Stimulated activated CD4-positive, alpha-beta T cell treated with anti-CD3 and anti-CD28 coated beads, Interleukin-12 subunit alpha, Interleukin-12 subunit beta, amount 100 ng/mL, for 4 hours (primary cell): ENCODE measurements around the gene ERAP2.

Experiments used
- DNase-seq: peaks from one replicate; pipeline ENCODE4 v3.0.0-alpha.2; 2020

The ERAP2 gene

DNA sequence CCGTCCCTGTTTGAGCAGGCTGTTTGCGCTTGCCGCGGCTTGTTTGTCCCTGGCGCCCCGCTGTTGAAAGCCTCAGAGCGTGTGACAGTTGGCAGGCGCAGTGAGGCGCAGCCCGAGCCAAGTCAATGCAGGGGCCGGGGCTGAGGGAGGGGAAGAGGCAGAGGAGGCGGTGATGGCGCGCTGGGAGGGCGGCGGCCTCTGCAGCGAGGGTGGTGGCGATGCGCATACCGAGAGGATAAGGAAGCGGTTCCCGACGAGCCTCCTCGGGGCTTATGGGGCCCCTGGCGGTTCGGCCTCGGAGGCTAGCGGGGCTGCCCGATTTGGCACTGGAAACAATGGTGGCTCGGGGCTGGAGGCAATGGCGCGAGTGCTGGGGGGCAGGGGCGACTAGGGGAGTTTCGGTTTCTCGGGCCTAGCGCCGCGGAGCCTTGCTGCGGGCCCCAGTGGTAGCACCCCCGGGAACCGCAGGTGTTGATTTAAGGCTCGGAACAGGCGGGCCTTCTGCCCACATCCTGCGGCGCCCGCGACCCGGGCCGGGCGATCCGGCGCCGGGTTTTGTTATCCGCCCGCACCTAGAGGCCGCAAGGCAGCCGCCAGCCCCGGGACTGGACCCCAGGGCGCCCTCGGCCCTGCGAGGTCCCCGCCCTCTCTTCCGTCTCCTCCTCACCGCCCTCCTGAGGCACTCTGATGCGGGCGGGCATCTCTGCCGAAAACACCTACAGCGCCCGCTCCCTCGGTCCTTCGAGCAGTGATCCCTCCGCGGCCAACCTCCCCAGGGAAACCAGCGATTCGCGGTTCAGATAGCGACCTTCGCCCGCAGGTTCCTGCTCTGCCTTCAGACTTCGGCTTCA, 58.6 kb downstream of the ERAP2 start:
- peak; percentile 86 for DNase-seq

DNA sequence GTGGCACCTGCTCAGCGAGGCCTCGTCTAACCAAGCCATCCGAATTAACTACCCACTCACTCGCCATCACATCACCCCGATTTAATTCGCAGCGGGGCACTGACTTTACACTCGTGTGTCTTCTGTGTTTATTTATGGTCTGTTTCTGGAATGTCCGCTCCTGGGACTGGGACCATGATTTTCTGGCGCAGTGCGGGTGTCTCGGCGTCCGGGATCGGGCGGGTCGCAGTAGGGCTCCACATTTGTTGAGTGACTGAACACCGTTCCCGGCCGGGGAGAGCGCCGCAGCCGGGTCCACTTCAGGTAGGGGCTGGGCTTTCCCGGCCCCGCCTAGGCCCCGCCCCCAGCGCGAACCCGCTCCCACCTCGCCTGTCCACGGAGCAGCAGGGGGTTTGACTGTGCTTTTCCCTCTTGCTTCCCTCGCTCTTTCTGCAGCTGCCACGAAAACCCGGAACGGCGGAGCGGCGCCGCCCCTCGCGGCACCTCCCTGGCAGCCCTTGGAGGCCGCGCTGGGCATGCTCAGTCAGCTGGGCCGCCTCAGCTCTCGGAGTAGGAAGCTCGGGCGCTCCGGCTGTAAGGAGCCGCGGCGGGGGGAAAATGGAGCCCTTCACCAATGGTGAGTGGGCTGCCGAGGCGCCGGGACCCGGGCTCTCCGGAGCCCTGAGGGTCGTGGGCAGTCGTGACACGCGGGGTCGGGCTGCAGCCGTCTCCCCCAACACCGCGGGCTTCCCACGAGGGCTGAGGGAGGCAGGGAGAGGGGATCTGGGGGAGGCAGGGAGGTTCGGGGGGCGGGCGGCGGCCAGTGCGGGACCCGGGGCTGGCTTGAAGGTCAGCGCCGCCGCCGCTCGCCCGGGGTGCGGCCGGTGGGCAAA, 59.5 kb downstream of the ERAP2 start, which contains the start of gene LNPEP:
TSS of gene LNPEP (plus strand) at position 522 of the 872 bp plus-strand sequence. CDS start at position 598, 76 bp downstream.
- DNase-seq: peak; percentile 92

DNA sequence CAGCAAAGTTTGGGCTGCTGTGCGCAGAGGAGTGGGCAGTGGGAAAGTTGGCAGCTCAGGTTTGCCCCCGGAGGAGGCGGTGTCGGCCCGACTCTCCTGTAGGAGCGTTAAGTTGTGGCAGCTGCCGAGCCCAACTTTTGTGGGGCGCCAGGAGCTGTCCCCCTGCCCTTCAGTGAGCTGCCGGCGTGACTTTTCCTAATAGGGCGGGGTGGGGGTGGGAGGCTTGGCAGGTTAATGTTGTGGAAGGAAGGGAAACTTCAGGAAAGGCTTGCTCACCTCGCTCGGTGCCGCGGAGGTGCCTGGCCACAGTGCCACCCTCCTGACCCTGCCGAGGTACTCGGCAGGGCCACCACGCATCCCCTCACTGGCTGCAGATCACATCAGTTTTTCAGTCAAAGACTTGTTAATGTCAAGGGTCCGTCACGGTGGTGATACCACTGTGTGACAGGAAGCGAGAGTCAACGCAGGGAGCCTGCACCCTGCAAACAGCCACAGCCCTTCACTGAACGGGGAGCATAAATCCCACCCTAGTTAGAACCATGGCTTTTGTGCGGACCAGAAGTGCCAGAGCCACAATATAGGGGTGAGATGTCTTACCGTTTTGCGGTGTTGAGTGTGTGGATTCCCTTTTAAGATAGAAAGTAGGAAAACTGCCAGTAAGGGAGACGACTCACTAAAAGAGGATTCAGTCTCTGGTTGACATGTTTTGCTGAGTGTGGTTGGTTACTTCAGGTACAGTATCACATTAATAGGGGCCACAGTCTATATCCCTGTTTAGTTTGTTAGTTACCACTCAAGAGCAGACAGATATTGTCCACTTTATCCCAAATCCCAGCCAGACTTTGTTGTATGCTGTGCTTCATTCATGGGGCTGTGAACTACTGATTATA, 60.4 kb downstream of the ERAP2 start:
- peak; percentile 41 for DNase-seq

DNA sequence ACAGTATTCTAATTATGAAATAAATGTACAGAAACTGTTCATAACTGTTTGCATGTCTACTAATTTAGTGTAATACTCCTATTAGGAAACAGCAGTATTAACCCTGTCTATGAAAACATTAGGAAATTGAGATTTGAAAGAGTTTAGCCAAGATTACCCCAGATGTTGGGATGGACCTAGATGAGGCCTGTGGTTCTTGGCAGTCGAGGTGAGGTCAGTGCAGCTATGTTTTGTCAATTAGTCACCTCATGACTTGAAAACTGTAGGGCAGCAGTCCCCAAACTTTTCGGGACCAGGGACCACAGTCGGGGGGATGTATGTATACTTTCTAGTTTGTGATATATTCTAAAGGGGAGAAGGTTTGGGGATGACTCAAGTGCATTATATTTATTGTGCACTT, 64.3 kb downstream of the ERAP2 start:
- DNase-seq: no peak

DNA sequence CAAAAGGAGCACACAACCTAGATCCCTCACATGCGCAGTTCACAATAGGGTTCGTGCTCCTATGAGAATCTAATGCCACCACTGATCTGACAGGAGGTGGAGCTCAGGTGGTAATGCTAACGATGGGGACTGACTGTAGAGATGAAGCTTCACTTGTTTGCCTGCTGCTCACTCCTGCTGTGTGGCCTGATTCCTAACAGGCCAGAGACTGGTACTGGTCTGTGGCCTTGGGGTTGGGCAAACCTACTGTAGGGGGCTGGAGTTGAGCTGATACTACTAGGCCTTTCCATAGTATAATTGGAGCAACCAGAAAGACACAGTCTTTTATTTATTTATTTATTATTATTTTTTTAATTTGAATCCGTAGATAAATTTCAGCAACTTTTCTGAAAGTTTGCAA, 64.8 kb downstream of the ERAP2 start:
- DNase-seq: no peak

- no peak for DNase-seq
These were observed 65.8 kb downstream of the ERAP2 start for GRCh38 chr5:96942078-96942477.

GRCh38 chr5:96942911-96943310, 66.6 kb downstream of the ERAP2 start:
- DNase-seq: no peak

- no peak for DNase-seq
These were observed 67.5 kb downstream of the ERAP2 start for GRCh38 chr5:96943799-96944198.

DNA sequence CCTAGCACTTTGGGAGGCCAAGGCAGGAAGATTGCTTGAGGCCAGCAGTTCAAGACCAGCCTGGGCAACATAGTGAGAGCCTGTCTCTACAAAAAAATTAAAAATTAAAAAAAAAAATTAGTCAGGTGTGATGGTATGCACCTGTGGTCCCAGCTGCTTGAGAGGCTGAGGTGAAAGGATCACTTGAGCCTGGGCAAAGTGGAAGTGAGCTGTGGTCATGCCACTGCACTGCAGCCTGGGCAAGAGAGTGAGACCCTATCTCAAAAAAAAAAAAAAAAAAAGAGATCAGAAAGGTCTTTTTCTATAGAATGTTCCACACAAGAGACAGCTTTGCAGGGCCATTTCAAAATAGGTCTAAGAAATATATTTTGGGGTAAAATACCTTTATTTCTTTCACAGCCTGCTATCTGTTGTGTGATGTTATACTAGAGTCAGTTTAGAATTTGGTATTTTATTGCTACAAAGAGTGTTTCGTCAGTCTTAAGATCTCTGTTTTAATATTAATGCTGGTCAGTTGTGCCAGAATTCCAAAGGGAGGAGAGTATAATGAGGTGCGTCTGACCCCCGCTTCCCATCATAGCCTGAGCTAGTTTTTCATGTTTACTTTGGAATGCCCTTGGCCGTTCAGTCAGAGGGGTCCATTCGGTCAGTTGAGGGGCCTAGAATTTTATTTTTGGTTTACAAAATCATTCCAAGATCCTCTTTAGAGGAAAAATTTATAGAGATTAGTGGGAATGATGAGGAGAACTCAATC, 69.0 kb downstream of the ERAP2 start:
- DNase-seq: no peak

DNA sequence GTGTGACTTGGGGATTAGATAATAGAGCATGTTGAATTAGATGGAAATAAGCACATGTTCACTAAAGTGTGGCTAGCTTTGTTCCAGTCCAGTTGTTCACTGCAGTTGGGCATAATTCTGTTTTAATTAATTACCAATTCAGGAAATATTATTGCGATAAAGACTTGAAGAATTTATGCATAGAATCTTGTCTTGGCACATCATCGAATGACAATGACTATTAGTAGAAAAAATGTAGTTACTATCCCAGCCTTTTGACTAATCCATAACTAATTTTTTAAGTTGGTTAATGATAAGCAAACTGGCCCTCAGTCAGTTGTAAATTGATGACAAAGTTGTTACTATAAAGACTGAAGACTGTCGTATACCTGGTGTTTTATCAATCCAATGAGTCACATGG, 70.1 kb downstream of the ERAP2 start:
- DNase-seq: no peak

DNA sequence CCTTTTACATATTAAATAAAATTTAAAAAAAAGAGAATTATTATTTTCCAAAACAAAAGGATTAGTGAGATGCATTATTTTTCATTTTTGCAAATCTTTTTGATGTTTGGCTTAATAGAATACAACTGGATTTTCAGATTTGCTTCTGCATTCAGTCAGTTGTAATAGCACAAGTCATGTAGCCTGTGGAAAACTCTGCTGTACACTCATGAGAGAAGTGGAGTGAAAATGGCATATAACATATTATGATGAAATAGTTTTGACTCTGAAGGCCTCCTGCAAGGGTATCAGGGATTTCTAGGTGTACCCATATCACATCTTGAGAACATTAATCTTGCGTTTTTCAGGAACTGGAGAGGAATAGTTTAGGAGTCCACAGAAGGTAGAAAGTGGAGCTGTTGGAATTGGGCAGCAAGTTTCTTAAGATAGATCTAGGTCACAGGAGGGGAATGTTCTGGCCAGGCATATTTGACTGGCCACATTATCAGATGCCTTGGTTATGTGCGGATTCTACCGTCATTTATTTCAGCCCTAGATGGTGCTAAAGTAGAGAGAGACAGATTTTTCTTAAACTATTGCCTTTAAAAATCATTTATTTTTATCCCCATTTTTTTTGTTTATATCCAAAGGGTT, 75.9 kb downstream of the ERAP2 start:
- no peak for DNase-seq

DNA sequence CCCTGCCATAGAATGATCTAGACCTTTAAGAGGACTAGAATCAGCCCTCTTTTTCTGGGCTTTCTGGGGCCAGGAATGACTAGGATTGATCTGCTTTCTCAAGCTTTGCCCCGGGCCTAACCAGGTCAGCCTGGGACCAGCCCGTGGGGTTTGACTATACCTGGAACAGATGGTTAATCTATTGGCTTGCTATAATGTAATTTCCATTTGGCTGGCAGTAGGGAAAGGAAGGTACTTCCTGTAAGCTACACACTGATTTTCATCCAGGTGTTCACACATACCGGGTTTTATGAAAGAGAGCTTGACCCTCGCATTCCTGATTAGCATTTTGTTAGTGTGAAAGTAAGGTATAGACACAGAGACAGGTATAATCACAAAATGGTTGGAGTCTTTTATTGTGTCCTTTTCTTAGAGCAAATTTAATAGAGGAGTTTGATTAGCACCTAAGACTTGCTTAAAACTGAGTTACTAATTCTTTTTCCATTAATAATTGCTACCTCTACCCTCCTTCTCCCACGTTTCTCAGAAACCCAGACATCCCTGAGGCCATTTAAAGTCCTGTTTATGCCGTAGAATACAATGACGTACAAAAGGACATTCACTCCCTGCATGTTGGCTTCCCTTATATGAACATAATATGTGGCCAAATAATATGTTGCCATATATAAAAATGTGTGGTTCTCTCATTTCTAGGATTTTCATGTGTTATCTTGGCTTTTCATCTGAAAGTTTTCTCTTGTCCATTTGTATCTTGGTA, 76.9 kb downstream of the ERAP2 start:
- no peak for DNase-seq

GRCh38 chr5:96957254-96958049, 81.2 kb downstream of the ERAP2 start:
- peak; percentile 11 for DNase-seq

GRCh38 chr5:96958977-96959376, 82.7 kb downstream of the ERAP2 start:
- DNase-seq: no peak

DNA sequence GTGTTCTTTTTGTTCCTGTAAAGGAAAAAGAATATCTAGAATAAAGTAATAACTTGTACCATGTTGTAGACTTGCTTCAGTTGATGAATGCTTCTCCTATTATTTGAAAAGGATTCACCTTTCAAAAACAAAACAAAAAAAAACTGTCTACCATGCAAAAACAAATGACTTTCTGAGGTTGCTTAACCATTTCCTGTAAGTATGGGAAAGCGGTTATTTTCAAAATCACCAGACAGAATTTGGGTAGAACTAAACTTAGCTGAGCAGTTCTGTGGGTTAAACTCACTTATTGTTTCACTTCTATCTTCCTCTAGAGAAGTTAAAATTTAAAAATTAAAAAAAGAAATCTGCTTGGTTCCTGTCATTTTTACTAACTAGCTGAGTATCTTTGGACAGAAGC, 84.8 kb downstream of the ERAP2 start:
- no peak for DNase-seq

DNA sequence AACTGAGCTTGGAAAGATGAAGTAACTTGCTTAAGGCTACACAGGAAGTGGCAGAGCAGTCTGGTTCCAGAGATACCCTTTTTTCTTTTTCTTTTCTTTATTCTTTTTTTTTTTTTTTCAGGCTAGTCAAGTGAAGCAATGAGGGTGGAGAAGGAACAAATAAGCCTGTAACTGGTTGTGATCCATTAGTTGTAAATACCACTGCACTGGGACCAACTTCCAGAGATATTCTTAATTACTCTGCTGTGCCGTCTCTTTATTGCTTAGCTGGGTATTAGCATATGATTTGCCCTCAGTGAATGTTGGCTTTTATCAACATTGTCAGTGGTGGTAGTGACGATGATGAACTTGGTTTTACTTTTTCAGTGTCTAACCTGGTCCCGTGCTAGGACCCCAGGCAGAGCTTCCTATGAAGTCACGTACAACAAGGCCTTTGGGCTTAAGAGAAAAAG, 86.3 kb downstream of the ERAP2 start:
- DNase-seq: no peak

DNA sequence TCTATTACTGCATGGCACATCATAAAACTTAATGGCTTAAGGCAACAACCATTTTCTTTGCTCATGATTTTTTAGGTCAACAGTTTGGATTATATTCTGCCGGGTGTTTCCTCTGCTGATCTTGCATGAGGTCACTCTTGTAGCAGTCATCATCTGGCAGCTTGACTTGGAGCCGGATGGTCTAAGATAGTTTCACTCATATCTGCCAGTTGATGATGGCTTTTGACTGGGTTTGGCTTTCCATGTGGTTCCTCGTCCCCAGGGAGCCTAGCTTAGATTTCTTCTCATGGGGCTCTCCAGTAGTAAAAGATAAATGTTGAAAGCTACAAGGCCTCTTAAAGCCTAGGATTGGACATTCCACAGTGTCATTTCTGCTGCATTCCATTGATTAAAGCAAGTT, 87.0 kb downstream of the ERAP2 start:
- DNase-seq: no peak

- DNase-seq: no peak
These were observed 90.5 kb downstream of the ERAP2 start for GRCh38 chr5:96966801-96967200.

DNA sequence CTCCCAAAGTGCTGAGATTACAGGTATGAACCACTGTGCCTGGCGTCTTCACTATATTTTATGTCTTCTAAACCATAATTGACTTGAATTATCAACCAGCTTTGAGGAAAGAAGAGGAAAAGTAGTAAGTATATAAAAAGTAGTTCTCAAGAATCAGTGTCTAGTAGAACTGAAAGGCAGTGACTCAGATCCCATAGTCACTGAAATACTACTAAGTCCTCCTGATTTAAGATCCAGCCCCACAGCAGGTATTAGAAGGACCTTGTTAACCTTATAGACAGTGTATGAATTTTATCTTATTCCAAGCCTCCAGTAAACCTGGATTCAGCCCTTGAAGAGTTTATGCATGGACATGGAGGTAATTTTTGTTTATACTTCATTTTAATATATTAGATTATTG, 91.1 kb downstream of the ERAP2 start:
- DNase-seq: no peak

DNA sequence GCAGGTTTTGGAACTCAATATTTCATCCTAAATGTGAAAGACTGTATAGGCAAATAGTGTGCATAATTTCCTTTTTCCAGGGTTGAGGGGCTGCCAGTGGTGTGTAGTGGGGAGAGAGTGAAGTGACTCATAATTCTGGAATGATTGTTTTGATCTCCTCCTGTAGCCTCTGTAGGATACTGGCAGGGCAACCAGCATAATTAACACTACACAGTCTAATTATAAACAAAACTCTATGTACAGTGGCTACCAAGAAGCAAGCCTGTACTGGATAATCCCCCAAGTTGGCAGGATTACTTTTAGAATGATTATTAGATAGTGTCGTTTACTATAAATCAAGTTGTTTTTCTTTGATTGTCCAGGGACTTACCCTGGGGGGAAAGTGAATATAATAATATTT, 91.8 kb downstream of the ERAP2 start:
- DNase-seq: no peak
